ENCODE measurements around the gene RBM10.
"Not testable (repeated sequence)": the region's sequence is repeated elsewhere in the genome, so short reads cannot be mapped to it uniquely, and the experiment has no call there.

The RBM10 gene, protein sequence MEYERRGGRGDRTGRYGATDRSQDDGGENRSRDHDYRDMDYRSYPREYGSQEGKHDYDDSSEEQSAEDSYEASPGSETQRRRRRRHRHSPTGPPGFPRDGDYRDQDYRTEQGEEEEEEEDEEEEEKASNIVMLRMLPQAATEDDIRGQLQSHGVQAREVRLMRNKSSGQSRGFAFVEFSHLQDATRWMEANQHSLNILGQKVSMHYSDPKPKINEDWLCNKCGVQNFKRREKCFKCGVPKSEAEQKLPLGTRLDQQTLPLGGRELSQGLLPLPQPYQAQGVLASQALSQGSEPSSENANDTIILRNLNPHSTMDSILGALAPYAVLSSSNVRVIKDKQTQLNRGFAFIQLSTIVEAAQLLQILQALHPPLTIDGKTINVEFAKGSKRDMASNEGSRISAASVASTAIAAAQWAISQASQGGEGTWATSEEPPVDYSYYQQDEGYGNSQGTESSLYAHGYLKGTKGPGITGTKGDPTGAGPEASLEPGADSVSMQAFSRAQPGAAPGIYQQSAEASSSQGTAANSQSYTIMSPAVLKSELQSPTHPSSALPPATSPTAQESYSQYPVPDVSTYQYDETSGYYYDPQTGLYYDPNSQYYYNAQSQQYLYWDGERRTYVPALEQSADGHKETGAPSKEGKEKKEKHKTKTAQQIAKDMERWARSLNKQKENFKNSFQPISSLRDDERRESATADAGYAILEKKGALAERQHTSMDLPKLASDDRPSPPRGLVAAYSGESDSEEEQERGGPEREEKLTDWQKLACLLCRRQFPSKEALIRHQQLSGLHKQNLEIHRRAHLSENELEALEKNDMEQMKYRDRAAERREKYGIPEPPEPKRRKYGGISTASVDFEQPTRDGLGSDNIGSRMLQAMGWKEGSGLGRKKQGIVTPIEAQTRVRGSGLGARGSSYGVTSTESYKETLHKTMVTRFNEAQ

GRCh38 chrX:47144626-47145394, at the start of gene RBM10, which contains the start of gene NDUFB11:
Gene RBM10, plus strand, starts transcription at chrX:47145221. Its CDS starts 2,261 bp downstream, at chrX:47147482.
Gene NDUFB11, minus strand, starts transcription at chrX:47144702. Its CDS starts 23 bp downstream, at chrX:47144679.
- peak; percentile 93 to 96 for DNase-seq

DNA sequence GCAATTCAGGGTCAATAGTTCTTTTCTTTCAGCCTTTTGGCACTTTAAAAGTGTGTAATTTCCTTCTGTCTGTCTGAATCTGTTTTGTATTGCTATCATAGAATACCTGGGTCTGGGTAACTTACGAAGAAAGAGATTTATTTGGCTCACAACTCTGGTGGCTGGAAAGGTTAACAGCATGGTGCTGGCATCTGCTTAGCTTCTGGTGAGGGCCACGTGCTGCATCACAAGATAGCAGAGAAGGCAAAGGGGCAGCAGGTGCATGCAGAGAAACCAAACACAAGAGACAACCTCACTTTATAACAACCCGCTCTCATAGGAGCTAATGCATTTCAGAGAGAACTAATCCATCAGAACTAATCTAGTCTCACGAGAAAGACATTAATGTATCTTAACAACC, 48.0 kb upstream of the RBM10 start:
- no peak for DNase-seq

- no peak for DNase-seq
Measured at GRCh38 chrX:47098338-47099094, 46.5 kb upstream of the RBM10 start.

- DNase-seq, result no peak
Measured at GRCh38 chrX:47101206-47101605, 43.8 kb upstream of the RBM10 start.

GRCh38 chrX:47110936-47111615, 33.9 kb upstream of the RBM10 start:
- DNase-seq, result not testable (repeated sequence)

DNA sequence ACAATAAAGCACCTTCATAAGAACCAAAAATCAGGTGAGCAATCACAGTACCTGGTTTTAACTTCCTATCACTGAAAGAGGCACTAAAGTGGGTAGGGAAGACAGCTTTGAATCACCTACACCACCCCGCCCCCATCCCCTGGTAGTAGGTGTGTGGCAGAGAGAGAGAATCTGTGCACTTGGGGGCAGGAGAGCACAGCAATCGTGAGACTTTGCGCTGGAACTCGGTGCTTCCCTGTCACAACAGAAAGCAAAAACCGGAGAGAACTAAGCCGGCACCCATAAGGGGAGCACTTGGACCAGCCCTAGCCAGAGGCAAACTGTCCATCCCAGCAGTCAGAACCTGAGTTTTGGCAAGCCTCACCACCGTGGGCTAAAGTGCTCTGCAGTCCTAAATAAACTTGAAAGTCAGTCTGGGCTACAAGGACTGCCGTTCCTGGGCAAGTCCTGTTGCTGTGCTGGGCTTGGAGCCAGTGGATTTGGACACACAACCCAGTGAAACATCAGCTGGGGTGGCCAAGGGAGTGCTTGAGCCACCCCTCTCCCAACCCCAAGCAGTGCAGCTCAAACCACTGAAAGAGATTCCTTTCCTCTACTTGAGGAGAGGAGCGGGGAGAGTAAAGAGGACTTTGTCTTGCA, 32.6 kb upstream of the RBM10 start:
- DNase-seq, result no peak

DNA sequence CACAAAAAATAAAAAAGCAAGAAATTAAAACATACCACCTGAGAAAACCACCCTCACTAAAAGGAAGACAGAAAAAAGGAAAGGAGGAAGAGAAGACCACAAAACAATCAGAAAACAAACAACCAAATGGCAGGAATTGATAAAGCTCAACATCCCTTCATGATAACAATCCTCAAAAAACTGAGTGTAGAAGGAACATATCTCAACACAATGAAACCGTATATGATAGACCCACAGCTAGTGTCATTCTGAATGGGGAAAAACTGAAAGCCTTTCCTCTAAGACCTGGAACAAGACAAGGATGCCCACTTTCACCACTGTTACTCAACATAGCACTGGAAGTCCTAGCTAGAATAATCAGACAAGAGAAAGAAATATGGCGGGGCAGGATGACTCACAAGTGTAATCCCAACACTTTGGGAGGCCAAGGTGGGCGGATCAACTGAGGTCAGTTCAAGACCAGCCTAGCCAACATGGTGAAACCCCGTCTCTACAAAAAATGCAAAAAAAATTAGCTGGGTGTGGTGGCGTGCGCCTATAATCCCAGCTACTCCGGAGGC, 28.4 kb upstream of the RBM10 start:
- not testable (repeated sequence) for DNase-seq

- not testable (repeated sequence) for DNase-seq
Measured at GRCh38 chrX:47124466-47124865, 20.6 kb upstream of the RBM10 start.

GRCh38 chrX:47129157-47129898, 15.7 kb upstream of the RBM10 start:
- DNase-seq, result peak; percentile 95 to 97

DNA sequence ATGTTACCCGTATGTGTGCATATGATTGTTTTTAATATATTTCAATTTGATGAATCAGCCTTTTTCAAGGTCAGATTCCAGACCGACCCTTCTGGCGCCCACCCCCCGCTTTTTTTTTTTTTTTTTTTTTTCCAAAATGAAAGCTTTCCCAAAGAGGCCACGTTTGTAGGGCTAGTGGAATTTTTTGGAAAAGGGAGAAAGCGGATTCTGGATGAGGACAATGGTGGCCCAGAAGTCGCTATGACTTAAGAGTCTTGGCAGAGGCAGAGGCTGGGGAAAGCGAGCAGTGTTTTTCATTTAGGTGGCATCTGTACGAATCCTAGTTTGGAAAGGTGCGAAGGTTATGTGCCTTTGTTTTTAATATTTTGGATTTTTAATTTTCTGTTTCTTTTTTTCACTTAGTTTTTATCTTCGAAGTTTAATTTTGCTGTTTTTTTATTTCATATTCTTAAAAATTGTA, 15.1 kb upstream of the RBM10 start:
- peak in 1 of 2 experiments; percentile 13 for DNase-seq

DNA sequence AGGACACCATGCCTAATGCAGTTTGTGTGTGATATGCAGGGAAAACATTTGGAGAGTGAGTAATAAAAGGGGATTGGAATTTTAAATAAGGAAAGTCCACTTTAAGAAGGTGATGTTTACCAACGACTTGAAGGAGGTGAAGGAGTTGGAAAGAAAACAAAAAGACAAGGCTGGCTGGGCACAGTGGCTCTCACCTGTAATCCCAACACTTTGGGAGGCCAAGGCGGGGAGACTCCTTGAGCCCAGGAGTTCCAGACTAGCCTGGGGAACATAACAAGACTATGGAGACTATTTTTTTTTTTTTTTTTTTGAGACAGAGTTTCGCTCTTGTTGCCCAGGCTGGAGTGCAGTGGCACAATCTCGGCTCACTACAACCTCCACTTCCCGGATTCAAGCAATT, 11.5 kb upstream of the RBM10 start:
- DNase-seq, result no peak

GRCh38 chrX:47135650-47136049, 9.4 kb upstream of the RBM10 start:
- DNase-seq, result not testable (repeated sequence)

- DNase-seq, result no peak
Measured at GRCh38 chrX:47138171-47138570, 6.8 kb upstream of the RBM10 start.

DNA sequence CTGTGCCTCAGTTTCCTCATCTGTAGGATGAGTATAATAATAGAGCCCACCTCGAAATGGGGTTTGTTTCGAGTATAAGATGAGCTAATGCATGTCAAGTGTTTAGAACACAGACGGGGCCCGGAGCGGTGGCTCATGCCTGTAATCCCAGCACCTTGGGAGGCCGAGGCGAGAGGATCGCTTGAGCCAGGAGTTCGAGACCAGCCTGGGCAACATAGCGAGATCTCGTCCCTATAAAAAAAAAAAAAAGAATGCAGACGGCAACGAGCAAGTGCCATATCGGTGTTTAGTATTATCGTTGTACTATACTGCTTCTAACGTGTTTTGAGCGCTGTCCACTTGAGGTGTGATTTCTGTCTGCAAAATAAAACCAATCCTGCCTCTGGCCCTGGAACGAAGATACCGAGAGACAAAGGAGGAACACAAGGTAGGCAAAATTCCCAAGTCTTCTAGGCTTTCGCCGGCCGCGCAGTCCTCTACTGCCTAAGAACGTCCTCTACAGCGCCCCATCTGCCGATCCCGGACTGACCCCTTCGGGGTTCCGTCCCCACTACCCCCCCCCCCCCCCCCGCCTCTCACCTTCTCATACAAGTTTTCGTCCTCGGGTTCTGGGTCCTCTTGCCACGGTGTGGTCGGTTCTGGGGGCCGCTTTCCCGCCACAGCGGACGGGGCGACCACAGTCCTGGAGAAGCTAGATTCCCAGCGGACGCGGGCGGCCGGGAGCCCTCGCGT, 961 bp upstream of the RBM10 start:
- DNase-seq, result peak in 1 of 2 experiments; percentile 40

- DNase-seq, result peak; percentile 22 to 78
Measured at GRCh38 chrX:47145395-47146120, 537 bp downstream of the RBM10 start.

GRCh38 chrX:47146121-47146935, 1.3 kb downstream of the RBM10 start:
- peak in 1 of 2 experiments; percentile 19 for DNase-seq

All from NCI-H526 (cell line).